ENCODE results near the gene MPZ.
"Not testable (repeated sequence)": the region's sequence is repeated elsewhere in the genome, so short reads cannot be mapped to it uniquely, and the experiment has no call there.

MPZ gene

DNA sequence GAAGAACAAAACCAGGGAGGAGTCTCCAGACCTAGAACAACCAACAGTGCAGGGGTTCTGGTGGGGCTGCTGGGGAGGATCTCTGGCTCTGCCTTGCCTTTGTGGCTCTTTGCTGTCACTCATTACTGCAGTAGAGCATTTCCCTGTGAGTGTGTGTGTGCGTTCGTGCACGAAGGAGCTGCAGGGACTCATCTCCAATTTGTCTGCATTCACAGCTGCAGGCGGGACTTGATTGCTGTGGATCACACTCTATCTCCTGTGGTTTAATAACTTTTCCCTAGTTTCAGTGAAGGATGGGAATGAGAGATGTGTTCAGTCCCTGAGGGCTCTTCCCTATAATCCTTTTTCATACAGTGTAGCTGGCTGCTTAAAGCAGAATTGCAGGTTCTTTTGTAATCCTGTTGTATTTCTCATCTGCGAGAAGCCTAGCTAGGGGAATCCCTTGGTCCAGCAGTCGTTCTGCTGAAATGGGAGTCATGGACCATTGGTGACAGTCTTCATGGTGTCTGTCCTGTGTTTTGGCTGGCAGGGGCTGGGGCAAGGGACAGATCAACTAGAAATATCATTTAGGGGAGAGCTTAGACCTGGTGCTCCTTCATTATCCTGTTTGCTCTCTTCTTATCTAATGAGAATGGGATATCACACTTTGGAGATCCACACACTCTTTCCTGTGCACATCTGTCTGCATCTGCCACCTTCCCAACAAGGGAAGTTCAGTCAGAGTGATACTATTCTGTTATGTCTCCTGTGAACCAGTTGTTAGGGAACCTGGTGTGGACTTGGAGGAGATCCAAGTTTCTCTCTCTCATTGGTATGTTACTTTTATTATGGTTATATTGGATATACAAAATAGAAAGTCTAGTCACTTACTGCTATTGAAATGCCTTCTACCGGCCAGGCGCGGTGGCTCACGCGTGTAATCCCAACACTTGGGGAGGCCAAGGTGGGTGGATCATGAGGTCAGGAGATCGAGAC, 48.2 kb downstream of the MPZ start:
- DNase-seq (ENCODE audit: insufficient read length) (no peak), FAIRE-seq (no peak)
- TF ChIP-seq POLR2AphosphoS5 (IDR thresholded peaks at IDR 0.05; ENCODE audit: low read depth, low read length): no peak
- no peak for TF ChIP-seq TAF1 (IDR thresholded peaks at IDR 0.05; ENCODE audit: borderline replicate concordance, low read depth, low read length)
- TF ChIP-seq POLR2A (IDR thresholded peaks at IDR 0.05; ENCODE audit: low read depth, low read length): no peak

DNA sequence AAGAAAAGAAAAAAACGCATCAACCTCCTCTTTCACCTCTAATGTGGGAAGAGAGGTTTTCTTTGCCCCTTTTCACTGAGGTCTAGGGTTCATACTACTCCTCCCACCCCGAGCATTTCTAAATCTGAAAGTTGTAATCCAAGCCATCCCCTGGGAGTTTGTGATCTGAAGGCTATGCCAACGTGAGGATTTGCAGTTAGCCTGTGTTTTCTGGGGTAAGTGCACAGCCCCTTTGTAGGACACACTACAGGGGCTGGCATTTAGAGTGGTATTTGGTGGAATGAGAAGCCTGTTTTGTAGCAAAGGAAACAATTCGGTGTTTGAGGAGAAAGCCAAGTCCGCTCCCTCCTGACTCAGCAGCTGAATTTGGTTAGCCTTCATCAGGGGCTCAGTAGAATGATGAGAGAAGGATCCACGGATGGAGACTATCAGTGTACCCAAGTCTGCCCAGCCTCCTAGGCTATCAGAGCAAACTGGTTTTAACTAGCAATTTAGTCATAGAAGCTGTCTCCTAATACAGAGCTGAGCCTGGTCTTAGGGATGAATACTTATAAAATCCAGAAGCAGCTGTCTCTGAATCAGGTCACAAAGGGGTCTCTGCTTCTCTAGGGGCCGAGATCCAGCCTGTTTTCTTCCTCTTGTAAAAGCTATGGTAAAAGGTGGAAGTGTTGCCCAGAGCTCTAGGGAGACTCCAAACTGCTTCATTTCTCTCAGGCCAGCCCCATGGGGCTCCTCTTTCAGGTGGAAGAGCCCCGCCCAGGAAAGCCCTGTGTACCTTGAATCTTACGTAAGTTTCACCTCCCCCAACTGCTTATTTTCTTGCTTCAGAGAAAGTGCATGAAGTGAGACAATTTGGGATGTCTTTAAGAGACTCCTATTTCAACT, 49.1 kb downstream of the MPZ start:
- DNase-seq (ENCODE audit: insufficient read length) (no peak), FAIRE-seq (no peak)
- TF ChIP-seq TAF1 (IDR thresholded peaks at IDR 0.05; ENCODE audit: borderline replicate concordance, low read depth, low read length) (no peak), POLR2A (IDR thresholded peaks at IDR 0.05; ENCODE audit: low read depth, low read length) (no peak), POLR2AphosphoS5 (IDR thresholded peaks at IDR 0.05; ENCODE audit: low read depth, low read length) (no peak)

DNA sequence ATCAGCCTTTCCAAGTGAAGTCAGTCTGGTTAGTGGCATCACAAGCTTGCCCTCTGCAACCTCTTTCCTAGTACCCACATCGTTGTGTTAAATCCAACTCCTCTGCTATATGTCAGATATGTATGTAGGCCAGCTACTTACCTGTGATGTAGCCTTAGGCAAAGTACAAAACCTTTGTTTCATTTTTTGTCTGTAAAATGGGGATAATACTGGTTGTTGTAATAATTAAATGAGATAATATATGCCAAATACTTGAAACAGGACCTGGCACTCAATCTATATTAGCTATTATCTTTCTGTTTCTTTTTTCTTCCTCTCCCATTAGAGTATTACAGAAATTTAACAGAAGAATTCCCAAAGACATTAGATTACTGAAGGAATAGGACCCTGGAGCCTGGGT, 50.0 kb downstream of the MPZ start:
- no peak for FAIRE-seq
- TF ChIP-seq POLR2A (IDR thresholded peaks at IDR 0.05; ENCODE audit: low read depth, low read length) (no peak), POLR2AphosphoS5 (IDR thresholded peaks at IDR 0.05; ENCODE audit: low read depth, low read length) (no peak), TAF1 (IDR thresholded peaks at IDR 0.05; ENCODE audit: borderline replicate concordance, low read depth, low read length) (no peak)
- DNase-seq (ENCODE audit: insufficient read length): no peak

GRCh38 chr1:161259345-161259702, 50.4 kb downstream of the MPZ start:
- DNase-seq (ENCODE audit: insufficient read length) (no peak), FAIRE-seq (no peak)
- no peak for TF ChIP-seq POLR2AphosphoS5 (IDR thresholded peaks at IDR 0.05; ENCODE audit: low read depth, low read length)
- TF ChIP-seq TAF1 (IDR thresholded peaks at IDR 0.05; ENCODE audit: borderline replicate concordance, low read depth, low read length): no peak
- TF ChIP-seq POLR2A (IDR thresholded peaks at IDR 0.05; ENCODE audit: low read depth, low read length): no peak

GRCh38 chr1:161258439-161259344, 51.1 kb downstream of the MPZ start, which contains the start of gene PCP4L1:
TSS of gene PCP4L1 (plus strand) at chr1:161258745. CDS start at chr1:161258975, 230 bp downstream.
- DNase-seq (ENCODE audit: insufficient read length) (peak; percentile 39), FAIRE-seq (no peak)
- TF ChIP-seq TAF1 (IDR thresholded peaks at IDR 0.05; ENCODE audit: borderline replicate concordance, low read depth, low read length) (no peak), POLR2AphosphoS5 (IDR thresholded peaks at IDR 0.05; ENCODE audit: low read depth, low read length) (no peak), POLR2A (IDR thresholded peaks at IDR 0.05; ENCODE audit: low read depth, low read length) (no peak)

GRCh38 chr1:161257109-161257508, 52.7 kb downstream of the MPZ start:
- DNase-seq (ENCODE audit: insufficient read length); FAIRE-seq: not testable (repeated sequence)

DNA sequence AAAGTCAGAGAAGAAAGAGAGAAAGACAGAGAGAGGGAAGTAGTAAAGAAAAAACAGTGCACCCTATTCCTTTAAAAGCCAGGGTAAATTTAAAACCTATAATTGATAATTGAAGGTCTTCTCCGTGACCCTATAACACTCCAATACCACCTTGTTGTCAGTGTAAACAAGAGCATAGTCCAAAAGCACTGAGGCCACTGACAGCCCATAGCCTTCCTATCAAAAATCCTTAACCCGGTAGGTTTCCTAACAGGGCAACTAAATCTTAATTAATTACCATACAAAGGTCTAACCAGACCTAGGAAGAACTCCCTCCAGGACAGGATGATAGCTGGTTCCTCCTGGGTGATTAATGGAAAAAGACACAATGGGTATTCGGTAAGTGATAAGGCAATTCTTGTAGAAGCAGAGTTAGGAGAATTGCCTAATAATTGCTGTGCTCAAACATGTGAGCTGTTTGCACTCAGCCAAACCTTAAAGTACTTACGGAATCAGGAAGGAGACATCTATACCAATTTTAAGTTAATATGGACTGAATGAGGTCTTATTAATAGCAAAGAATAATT, 53.7 kb downstream of the MPZ start:
- not testable (repeated sequence) for DNase-seq (ENCODE audit: insufficient read length); FAIRE-seq

GRCh38 chr1:161255302-161255701, 54.5 kb downstream of the MPZ start:
- not testable (repeated sequence) for FAIRE-seq; DNase-seq (ENCODE audit: insufficient read length)

Data from GM12892 (cell line).